Neural cell (in vitro differentiated cells): ENCODE data around the gene CCDC144A. TPM values are rescaled to one million over a fixed set of nuclear protein-coding genes. Genes with fewer than 3 reads are reported as not detected.
"Not testable (repeated sequence)": the region's sequence is repeated elsewhere in the genome, so short reads cannot be mapped to it uniquely, and the experiment has no call there.

Source experiments
- H2AFZ ChIP-seq: fragments of 200-600, 300-800 bp; sonication (generic), shearing (Covaris generic); 2 replicates; pipeline ENCODE4 v1.6.0; 2014; ENCODE audit warnings: low read depth, mild to moderate bottlenecking, antibody characterized with exemption, low read length, moderate library complexity
- H3F3A ChIP-seq: fragments of 200-600 bp; shearing (Covaris generic); 2 replicates; pipeline ENCODE4 v1.6.1; 2016; ENCODE audit warnings: mild to moderate bottlenecking, moderate library complexity, mixed read lengths, antibody characterized with exemption, low read length; ENCODE audit not compliant: insufficient read depth, poor library complexity, severe bottlenecking
- H3K27ac ChIP-seq: fragments of 200-600, 300-800 bp; sonication (generic), shearing (Covaris generic); 2 replicates; pipeline ENCODE4 v1.5.1; 2014; ENCODE audit warnings: mild to moderate bottlenecking, low read length, moderate library complexity
- H3K27me3 ChIP-seq: fragments of 300-800, 200-600 bp; sonication (generic), shearing (Covaris generic); 2 replicates; pipeline ENCODE4 v1.6.0; 2014; ENCODE audit warnings: mild to moderate bottlenecking, low read depth, low read length, moderate library complexity; ENCODE audit not compliant: insufficient read depth
- H3K36me3 ChIP-seq: fragments of 300-800, 200-600 bp; sonication (generic), shearing (Covaris generic); 2 replicates; pipeline ENCODE4 v1.5.1; 2014; ENCODE audit warnings: mild to moderate bottlenecking, antibody characterized with exemption, low read length, moderate library complexity; ENCODE audit not compliant: insufficient read depth
- H3K4me2 ChIP-seq: fragments of 300-800, 200-600 bp; sonication (generic), shearing (Covaris generic); 2 replicates; pipeline ENCODE4 v1.6.0; 2014; ENCODE audit warnings: mild to moderate bottlenecking, low read length
- H3K4me3 ChIP-seq: fragments of 300-800, 200-600 bp; sonication (generic), shearing (Covaris generic); 2 replicates; pipeline ENCODE4 v1.5.1; 2014; ENCODE audit warnings: mild to moderate bottlenecking, low read length, moderate library complexity
- H3K79me2 ChIP-seq: fragments of 200-600 bp; shearing (Covaris generic); replicated peaks from 2 replicates; pipeline ENCODE4 v1.6.0; 2014; ENCODE audit warnings: mild to moderate bottlenecking, low read length, moderate library complexity; ENCODE audit not compliant: insufficient read depth
- H3K9ac ChIP-seq: fragments of 300-800, 200-600 bp; sonication (generic), shearing (Covaris generic); 2 replicates; pipeline ENCODE4 v1.6.1; 2016; ENCODE audit warnings: mild to moderate bottlenecking, low read length, mixed read lengths
- H3K9me2 ChIP-seq: fragments of 200-600 bp; shearing (Covaris generic); 2 replicates; pipeline ENCODE4 v1.6.1; 2016; ENCODE audit warnings: mild to moderate bottlenecking, low read length, mixed read lengths; ENCODE audit not compliant: insufficient read depth
- H3K9me3 ChIP-seq: fragments of 200-600, 300-800 bp; sonication (generic), shearing (Covaris generic); 2 replicates; pipeline ENCODE4 v1.6.1; 2016; ENCODE audit warnings: mild to moderate bottlenecking, mixed run types, low read length, moderate library complexity, mixed read lengths
- H4K20me1 ChIP-seq: fragments of 200-600 bp; shearing (Covaris generic); 2 replicates; pipeline ENCODE4 v1.6.1; 2016; ENCODE audit warnings: mild to moderate bottlenecking, mixed run types; ENCODE audit not compliant: insufficient read depth
- polyA plus RNA-seq: library from polyadenylated mRNA; depleted of rRNA; stranded (reverse); fragments of >200 nt; gene quantifications from 2 replicates; pipeline ENCODE4 v1.2.3, GENCODE V29; 2014

Gene CCDC144A
- polyA plus RNA-seq, 1 donor from 2014 or later, result 3.2 TPM

- H3K9ac ChIP-seq, H3K79me2 ChIP-seq, H3K9me2 ChIP-seq, H3F3A ChIP-seq, H3K27ac ChIP-seq, H3K9me3 ChIP-seq, H3K36me3 ChIP-seq, H4K20me1 ChIP-seq, H3K27me3 ChIP-seq, H3K4me2 ChIP-seq, H2AFZ ChIP-seq, H3K4me3 ChIP-seq: not testable (repeated sequence)
Observed at GRCh38 chr17:16745492-16746203, 55.6 kb downstream of the CCDC144A start.

GRCh38 chr17:16746571-16746970 lies 56.5 kb downstream of the CCDC144A start:
- H3F3A ChIP-seq, H3K36me3 ChIP-seq, H3K27me3 ChIP-seq, H3K4me2 ChIP-seq, H3K9me3 ChIP-seq, H2AFZ ChIP-seq, H3K9me2 ChIP-seq, H3K4me3 ChIP-seq, H4K20me1 ChIP-seq, H3K9ac ChIP-seq, H3K79me2 ChIP-seq, H3K27ac ChIP-seq: not testable (repeated sequence)

- not testable (repeated sequence) for H4K20me1 ChIP-seq, H3K4me2 ChIP-seq, H3K9me3 ChIP-seq
Observed at GRCh38 chr17:16750515-16750914, 60.5 kb downstream of the CCDC144A start.

GRCh38 chr17:16751224-16751923 lies 61.3 kb downstream of the CCDC144A start:
- H3K27me3 ChIP-seq, H3F3A ChIP-seq, H3K79me2 ChIP-seq, H3K9ac ChIP-seq, H3K4me2 ChIP-seq, H3K4me3 ChIP-seq, H4K20me1 ChIP-seq, H3K9me3 ChIP-seq, H3K9me2 ChIP-seq, H3K27ac ChIP-seq, H2AFZ ChIP-seq, H3K36me3 ChIP-seq: not testable (repeated sequence)

More at GRCh38 chr17:16750515-16750914, 60.5 kb downstream of the CCDC144A start:
- H3K36me3 ChIP-seq, H2AFZ ChIP-seq, H3K9ac ChIP-seq, H3K4me3 ChIP-seq, H3K79me2 ChIP-seq, H3K27ac ChIP-seq, H3F3A ChIP-seq, H3K9me2 ChIP-seq, H3K27me3 ChIP-seq: not testable (repeated sequence)

- H3K4me3 ChIP-seq, H3K4me2 ChIP-seq, H3K27ac ChIP-seq, H3F3A ChIP-seq, H2AFZ ChIP-seq, H3K9me2 ChIP-seq, H4K20me1 ChIP-seq, H3K27me3 ChIP-seq, H3K9ac ChIP-seq, H3K36me3 ChIP-seq, H3K79me2 ChIP-seq, H3K9me3 ChIP-seq: not testable (repeated sequence)
Observed at GRCh38 chr17:16751924-16752287, 61.9 kb downstream of the CCDC144A start.

- H3K9ac ChIP-seq, H3K4me2 ChIP-seq, H3K4me3 ChIP-seq, H3K27ac ChIP-seq, H3K9me2 ChIP-seq, H3F3A ChIP-seq, H3K9me3 ChIP-seq, H3K27me3 ChIP-seq, H4K20me1 ChIP-seq, H3K79me2 ChIP-seq, H3K36me3 ChIP-seq, H2AFZ ChIP-seq: not testable (repeated sequence)
Observed at GRCh38 chr17:16757520-16757919, 67.5 kb downstream of the CCDC144A start.

- not testable (repeated sequence) for H3K27ac ChIP-seq, H3K79me2 ChIP-seq, H3K36me3 ChIP-seq
Observed at GRCh38 chr17:16758177-16758576, 68.1 kb downstream of the CCDC144A start.

More at GRCh38 chr17:16758177-16758576, 68.1 kb downstream of the CCDC144A start:
- H3F3A ChIP-seq, H3K27me3 ChIP-seq, H3K9ac ChIP-seq, H3K9me2 ChIP-seq, H3K4me2 ChIP-seq, H3K9me3 ChIP-seq, H4K20me1 ChIP-seq, H2AFZ ChIP-seq, H3K4me3 ChIP-seq: not testable (repeated sequence)
